RWPE1 (cell line): Measurements from ENCODE around the gene MED12L.

ENCODE experiments used
- CTCF ChIA-PET: fragments of 350-600 bp; sonication (Branson Sonifier 250); formaldehyde crosslinking; extraction: SDS; loops from one replicate; lab custom pipeline; 2021; lab: Yijun Ruan, JAX
- POLR2A ChIA-PET: fragments of 400-600 bp; formaldehyde crosslinking; extraction: SDS; loops from one replicate; lab custom pipeline; 2020; ENCODE audit warnings: antibody characterized with exemption; ENCODE audit not compliant: low non-redundant PET; lab: Yijun Ruan, JAX
- DNase-seq: peaks from one replicate; pipeline ENCODE4 v3.0.0; 2012; ENCODE audit warnings: low spot score
- H3K27ac ChIP-seq: fragments of 450-650 bp; 2 replicates; pipeline ENCODE4 v1.5.1; 2017
- TF ChIP-seq, protein P1 (sequence below): fragments of 450-650 bp; conservative IDR thresholded peaks from 2 replicates; pipeline ENCODE4 v1.5.1; 2017; ENCODE audit warnings: low read depth, mild to moderate bottlenecking

Gene MED12L

GRCh38 chr3:151225040-151225975, 139.8 kb downstream of the MED12L start:
- ChIA-PET CTCF (interaction anchor here (0.7 kb wide), 1 partner anchor 1324 kb away, joined by 3 read pairs; no protein-coding TSS in a partner anchor), POLR2A (no interaction called here)

GRCh38 chr3:151226088-151226563, 140.7 kb downstream of the MED12L start:
- DNase-seq, result peak; percentile 75
- ChIA-PET POLR2A (no interaction called here), CTCF (interaction anchor here (0.7 kb wide), 1 partner anchor 1323 kb away, joined by 3 read pairs; no protein-coding TSS in a partner anchor)
- TF ChIP-seq, protein P1, sequence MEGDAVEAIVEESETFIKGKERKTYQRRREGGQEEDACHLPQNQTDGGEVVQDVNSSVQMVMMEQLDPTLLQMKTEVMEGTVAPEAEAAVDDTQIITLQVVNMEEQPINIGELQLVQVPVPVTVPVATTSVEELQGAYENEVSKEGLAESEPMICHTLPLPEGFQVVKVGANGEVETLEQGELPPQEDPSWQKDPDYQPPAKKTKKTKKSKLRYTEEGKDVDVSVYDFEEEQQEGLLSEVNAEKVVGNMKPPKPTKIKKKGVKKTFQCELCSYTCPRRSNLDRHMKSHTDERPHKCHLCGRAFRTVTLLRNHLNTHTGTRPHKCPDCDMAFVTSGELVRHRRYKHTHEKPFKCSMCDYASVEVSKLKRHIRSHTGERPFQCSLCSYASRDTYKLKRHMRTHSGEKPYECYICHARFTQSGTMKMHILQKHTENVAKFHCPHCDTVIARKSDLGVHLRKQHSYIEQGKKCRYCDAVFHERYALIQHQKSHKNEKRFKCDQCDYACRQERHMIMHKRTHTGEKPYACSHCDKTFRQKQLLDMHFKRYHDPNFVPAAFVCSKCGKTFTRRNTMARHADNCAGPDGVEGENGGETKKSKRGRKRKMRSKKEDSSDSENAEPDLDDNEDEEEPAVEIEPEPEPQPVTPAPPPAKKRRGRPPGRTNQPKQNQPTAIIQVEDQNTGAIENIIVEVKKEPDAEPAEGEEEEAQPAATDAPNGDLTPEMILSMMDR, result no peak
- no peak overlapping the region for H3K27ac ChIP-seq

More at GRCh38 chr3:151225040-151225975, 139.8 kb downstream of the MED12L start:
- TF ChIP-seq, protein P1, result no peak
- DNase-seq, result no peak
- no peak overlapping the region for H3K27ac ChIP-seq

GRCh38 chr3:151226825-151227224, 141.4 kb downstream of the MED12L start:
- ChIA-PET POLR2A (no interaction called here), CTCF (interaction anchor here (0.6 to 2.2 kb wide), 2 partner anchors 7 to 51 kb away, joined by 3 to 10 read pairs; no protein-coding TSS in a partner anchor)
- no peak for DNase-seq
- TF ChIP-seq, protein P1, result no peak
- no peak overlapping the region for H3K27ac ChIP-seq

DNA sequence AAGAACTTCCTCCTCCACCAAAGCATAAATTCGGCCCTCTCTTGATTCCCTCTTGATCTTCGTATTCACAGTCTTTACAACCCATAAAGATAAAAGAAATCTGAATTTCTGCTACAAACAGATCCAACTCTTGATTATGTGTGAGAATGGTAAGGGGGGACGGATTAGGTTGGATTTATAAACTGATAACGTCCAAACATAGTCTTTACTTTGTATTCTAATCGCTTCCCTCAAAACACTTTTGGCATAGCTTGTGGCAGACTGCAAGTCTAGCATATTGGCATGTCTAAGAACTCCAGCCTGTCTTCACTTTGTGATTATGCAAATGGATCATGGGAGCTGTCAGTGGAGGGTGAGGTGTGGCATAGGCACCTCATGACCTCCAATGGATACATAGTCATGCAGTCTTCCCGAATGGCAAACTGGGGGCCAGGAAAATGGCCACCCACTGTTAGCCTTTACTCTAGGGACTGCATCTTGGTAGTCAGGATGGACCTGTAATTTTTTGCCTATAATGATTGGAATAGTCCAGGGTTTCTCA, 141.9 kb downstream of the MED12L start:
- TF ChIP-seq, protein P1, result no peak
- H3K27ac ChIP-seq, result no peak overlapping the region
- CTCF ChIA-PET, result interaction anchor here (0.6 to 2.2 kb wide), 6 partner anchors 8 to 546 kb away, joined by 3 to 10 read pairs (median 3); no protein-coding TSS in a partner anchor
- DNase-seq, result no peak
- POLR2A ChIA-PET, result no interaction called here

- ChIA-PET CTCF (interaction anchor here (0.6 to 2.2 kb wide), 13 partner anchors 8 to 545 kb away, joined by 3 to 10 read pairs (median 3); no protein-coding TSS in a partner anchor), POLR2A (no interaction called here)
- peak; percentile 78 for DNase-seq
- no peak overlapping the region for H3K27ac ChIP-seq
- TF ChIP-seq, protein P1, result peak; percentile 87
Observed at GRCh38 chr3:151227807-151228665, 142.6 kb downstream of the MED12L start.

DNA sequence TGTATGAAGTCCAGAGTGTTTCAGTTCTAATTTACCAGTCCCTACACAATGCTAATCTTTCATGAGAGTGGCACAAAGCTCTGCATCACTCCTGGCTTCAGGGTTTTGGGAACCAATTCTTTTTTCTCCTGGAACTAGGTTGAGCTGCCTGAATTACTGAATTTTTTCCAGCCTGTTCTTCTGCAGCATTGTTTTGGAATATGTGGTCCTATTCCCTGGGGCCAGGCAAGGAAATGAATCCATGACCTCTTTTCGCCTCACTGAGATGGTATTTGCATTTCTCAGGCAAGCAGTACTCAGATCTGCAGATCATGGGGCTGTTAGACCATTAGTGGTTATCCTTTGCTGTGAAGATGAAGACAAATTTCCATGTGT, 143.2 kb downstream of the MED12L start:
- ChIA-PET CTCF (interaction anchor here (0.6 to 2.2 kb wide), 10 partner anchors 9 to 437 kb away, joined by 3 to 10 read pairs (median 4); no protein-coding TSS in a partner anchor), POLR2A (no interaction called here)
- no peak overlapping the region for H3K27ac ChIP-seq
- TF ChIP-seq, protein P1, result no peak
- DNase-seq, result no peak
